HG03139 (cell line): Measurements from ENCODE around the gene MTFR2.
"Not testable (repeated sequence)": the region's sequence is repeated elsewhere in the genome, so short reads cannot be mapped to it uniquely, and the experiment has no call there.

Experiments used
- ATAC-seq: cut with Tn5 transposase; IDR thresholded peaks from one replicate; pipeline ENCODE4 v1.9.1; 2021; ENCODE audit not compliant: unreplicated experiment

The MTFR2 gene

GRCh38 chr6:136236466-136237293 is 13.4 kb downstream of the MTFR2 start:
- ATAC-seq = no peak

DNA sequence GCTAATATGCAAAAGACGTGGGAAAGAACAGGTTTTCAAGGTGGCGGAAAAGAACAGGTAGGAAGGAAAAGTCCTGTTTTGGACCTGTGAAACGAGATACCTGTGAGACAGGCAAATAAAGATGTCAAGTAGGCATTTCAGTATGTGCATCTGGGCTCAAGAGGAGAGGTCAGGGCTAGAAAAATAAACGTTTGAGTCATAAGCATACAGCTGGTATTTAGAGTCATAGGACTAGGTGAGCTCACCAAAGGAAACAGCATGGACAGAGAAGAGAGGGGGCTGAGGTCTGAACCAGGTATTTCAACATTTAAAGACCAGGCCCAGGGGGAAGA is 14.9 kb downstream of the MTFR2 start:
- no peak for ATAC-seq

- no peak for ATAC-seq
These were observed 17.4 kb downstream of the MTFR2 start for GRCh38 chr6:136232701-136233100.

GRCh38 chr6:136230219-136230853 is 19.8 kb downstream of the MTFR2 start:
- ATAC-seq = no peak

DNA sequence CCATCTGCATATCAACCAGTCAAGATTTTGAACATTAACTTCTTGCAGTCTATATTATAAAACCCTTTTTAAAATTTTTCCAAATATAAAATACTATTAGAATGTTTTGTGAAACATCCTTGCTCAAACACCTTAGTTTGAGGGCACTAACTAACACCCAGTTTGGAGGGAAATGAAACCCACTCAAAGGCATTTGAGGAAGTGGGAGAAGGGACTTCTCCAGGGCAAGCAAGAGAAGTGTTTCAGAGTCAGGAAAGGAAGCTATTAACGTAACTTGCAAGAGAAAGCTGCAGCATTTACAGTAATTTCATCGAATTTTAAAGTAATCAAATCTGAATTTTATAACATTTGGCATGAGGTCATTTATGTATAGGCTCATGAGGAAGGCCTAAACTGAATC is 21.3 kb downstream of the MTFR2 start:
- ATAC-seq = no peak

DNA sequence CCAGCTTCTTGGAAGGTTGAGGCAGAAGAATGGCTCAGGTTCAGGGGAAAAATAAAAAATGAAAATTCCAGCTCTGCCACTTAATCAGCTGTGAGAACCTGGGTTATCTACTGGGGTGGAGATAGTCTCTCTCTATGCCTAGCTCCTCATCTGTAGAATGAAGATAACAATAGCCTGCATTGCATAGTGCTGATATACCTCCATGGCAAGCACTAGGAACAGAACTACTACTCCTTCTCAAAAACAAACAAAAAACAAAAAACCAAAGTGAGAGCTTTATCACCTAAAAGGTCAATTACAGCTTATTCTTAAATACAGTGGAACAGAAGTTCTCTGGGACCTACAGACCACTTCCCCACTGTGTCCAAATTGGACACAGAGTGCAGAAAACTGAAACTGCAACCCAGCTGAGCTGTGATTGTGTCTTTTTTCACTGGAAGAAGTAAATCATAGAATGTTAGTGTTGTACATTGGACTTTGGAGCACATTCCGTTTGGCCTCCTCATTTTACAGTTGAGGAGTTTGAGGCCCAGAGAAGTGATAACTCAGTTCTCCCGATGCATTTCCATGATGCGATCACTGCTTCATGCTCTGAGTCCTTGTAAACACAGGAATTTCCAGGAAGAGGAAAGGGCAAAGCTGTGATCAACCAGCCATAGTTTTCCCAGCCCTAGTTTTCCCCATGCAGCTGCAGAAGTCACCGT is 23.3 kb downstream of the MTFR2 start:
- ATAC-seq = no peak

DNA sequence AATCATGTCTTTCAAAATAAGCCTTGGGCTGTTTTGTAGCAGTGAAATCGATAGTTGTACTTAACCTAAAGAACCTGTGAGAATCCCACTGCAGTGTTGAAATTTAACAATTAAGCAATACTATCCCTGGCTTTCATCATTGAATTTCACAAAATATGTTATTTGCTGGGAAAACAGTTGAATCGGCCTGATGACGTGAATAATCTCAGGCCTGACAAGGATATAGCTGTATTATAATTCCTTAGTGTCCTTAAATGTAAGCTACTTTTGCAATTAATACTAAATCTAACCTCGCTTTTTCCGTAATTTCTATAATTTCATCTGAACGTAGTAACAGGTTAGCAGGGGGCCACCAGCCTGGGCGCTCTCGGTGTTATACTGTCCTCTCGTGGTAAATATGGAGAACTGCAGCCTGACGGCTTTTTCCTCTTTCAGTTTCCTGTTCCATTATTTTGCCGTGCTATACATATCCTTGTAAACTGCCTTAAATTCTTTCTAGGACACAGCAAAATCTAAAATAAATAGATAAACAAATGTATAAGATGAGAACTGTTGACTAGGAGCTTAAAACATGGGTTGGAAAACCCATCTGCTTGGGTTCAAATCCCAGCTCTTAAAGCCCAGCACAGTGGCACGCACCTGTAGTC is 24.0 kb downstream of the MTFR2 start:
- no peak for ATAC-seq

DNA sequence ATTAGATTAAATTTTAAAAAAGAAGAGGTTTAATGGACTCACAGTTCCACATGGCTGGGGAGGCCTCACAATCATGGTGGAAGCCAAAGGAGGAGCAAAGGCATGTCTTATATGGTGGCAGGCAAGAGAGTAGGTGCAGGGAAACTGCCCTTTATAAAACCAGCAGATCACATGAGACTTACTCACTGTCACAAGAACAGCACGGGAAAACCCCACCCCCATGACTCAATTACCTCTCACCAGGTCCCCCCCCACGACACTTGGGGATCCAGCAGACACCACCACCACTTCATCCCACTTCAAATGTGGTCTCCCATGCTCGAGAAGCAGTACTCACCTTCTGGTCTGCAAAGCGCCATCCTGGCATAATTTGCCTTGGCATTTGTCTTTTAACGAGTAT is 24.6 kb downstream of the MTFR2 start:
- ATAC-seq = no peak

DNA sequence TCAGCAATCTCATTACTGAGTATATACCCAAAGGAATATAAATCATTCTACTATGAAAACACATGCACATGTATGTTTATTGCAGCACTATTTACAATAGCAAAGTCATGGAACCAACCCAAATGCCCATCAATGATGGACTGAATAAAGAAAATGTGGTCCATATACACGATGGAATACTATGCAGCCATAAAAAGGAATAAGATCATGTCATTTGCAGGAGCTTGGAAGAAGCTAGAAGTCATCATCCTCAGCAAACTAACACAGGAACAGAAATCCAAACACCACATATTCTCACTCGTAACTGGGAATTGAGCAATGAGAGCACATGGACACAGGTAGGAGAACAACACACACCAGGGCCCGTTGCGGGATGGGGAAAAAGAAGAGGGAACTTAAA is 25.1 kb downstream of the MTFR2 start:
- ATAC-seq = not testable (repeated sequence)

DNA sequence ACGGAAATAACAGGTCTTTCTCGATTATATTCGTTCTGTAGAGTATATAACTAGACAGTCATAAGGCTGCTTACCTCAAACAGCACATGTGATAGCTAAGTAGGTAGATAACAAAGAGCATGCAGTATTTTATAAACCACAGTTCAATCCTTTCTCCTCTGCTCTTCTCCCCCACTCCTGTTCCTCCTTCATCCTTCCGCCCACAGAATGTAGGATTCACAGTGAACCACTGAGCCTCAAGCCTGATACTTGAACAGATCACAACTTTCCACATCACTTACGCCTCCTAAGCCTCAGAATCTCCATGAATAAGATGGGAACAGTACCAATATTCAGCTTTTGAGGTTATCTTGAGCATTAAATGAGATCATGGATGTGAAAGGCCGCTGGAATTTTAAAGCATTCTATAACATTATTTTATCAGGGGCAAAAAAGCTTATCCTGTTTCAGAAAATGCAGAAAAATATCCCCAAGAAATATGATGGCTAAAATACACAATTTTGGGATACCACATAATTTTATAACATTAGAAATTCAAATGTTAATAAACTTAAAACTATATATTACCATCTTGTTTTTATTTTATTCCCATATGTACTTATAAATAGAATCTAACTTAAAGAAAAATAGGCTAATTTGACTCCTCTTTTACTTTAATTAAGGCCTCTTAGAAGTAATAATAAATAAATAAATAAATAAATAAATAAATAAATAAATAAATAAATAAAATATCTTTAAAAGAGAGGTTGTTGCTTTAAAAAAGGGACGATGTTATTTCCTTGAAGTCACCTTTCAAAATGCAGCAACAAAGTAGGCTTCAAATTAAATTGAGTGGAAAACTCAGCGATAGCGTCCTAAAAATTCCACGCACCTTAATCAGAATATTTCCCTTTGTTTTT is 33.4 kb downstream of the MTFR2 start:
- no peak for ATAC-seq

DNA sequence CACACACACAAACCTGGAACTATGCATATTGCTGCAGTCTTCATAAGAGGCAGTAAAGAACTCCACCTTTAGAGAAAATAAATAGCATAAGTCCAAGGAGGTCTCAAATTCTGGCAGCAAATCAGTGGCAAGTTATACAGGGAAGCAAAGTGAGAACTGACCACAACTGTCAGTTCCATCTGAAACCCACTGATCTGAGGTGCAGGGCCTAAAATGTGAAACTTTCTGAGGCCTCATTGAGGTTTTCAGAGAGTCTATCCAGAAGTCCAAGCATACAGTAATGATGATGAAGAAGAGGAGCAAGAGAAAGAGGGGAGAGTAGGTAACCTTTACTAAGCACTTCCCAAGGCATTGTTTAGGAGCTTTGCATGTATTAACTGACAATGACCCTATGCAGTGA is 36.3 kb downstream of the MTFR2 start:
- ATAC-seq = no peak

DNA sequence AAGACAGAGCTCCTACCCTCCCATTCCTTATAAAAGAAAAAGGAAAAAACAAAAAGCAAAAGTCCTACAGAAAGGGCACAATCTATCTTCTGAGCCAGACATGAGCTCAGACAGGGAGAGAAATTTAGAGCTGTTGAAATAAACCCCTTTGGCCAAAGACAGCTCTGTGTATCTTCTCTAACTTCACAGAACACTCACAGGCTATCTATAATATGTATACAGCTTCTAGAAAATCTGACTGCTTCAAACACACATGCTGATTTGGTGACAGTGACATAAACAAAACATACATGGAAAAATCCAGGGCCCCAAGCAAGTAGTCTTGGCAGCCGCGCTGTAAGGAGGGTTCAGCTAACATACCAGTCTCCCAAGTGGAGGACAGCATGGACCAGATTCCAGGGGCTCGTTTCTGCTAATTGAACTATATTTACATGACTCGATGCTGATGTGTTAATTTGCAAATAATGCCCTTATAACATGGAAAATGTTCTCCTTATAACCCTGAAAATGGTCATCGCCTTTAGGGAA is 37.0 kb downstream of the MTFR2 start:
- no peak for ATAC-seq

GRCh38 chr6:136212608-136213007 is 37.5 kb downstream of the MTFR2 start:
- ATAC-seq = no peak

- ATAC-seq = no peak
These were observed 39.5 kb downstream of the MTFR2 start for GRCh38 chr6:136210398-136211165.

DNA sequence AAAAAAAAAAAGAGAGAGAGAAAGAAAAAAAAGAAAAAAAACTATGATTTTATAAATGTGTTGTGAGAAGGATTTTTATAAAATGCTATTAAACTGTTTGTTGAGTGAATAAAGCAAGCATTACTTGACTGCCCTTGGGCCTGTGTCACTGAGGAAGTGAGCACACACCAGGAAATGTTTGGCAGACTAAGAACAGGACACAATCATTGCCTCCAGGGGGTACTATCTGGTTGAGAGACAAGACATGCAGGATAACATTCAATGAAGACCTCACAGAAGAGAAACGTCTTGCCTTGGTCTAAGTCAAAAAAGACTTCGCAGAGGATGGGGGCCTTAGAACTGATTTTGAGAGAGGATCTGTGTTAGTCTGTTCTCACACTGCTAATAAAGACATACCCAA is 40.6 kb downstream of the MTFR2 start:
- no peak for ATAC-seq

DNA sequence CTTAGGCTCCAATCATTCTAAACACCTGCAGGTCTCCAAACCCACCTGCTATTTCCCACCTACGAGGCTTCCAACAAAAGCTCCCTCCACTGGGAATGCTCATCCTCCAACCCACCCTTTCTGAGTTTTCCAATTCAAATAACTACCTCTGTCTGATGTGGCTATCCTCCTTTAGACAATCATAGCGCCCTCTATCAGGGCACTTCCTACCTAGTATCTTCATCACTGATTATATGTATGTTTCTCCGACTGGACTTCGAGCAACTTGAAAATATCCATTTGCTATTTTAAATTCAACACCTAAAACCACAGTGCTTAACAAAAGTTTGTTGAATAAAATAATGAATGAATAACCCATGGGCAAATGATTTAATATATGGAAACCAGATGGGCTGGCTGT is 41.3 kb downstream of the MTFR2 start:
- no peak for ATAC-seq

- ATAC-seq = no peak
These were observed 48.4 kb downstream of the MTFR2 start for GRCh38 chr6:136201732-136202131.

DNA sequence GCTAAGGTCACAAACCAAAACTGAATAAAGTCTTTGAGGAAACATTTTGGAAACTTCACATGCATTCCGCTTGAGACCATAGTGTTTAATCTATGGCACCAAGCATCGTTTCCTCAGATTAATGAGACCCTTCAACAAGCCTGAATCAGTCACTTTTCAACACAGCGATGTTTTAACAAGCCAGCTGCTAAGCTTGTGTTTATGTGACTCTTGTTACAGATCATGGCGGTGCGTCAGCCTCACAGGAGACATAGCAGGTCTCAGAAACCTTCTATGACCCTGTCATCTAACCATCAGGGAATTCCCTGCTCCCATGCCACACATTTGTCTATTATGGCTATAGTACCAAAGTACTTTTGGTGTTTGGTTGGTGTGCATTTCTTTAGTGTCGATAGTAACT is 57.2 kb downstream of the MTFR2 start:
- no peak for ATAC-seq

DNA sequence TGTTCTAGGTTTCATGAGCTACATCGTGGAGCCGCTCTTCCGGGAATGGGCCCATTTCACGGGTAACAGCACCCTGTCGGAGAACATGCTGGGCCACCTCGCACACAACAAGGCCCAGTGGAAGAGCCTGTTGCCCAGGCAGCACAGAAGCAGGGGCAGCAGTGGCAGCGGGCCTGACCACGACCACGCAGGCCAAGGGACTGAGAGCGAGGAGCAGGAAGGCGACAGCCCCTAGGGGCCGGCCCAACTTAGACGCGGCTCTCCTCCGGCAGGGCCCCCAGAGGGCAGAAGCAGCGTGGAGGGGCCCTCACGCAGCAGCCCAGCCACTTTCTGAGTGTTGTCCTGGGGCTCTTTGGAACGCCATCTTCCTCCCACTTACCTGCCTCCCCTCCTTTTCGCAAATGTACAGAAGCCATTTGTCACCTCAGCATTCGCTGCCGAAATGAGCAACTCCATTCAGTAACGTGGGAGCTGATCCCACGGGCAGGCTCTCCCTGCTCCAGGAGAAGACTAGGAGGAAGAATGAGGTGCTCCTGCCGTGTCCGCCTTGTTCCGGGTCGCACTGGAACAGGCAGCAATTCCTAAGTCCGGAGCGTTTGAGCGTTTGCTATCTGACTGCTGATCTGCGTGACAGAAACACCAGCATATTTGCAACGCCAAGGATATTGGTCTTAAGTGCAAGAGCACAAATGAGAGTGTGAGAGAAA is 58.4 kb downstream of the MTFR2 start:
- ATAC-seq = no peak
